ENCODE results near the gene CACNA1D. TPM values are rescaled to one million over a fixed set of nuclear protein-coding genes. Genes with fewer than 3 reads are reported as not detected.
"Not testable (repeated sequence)": the region's sequence is repeated elsewhere in the genome, so short reads cannot be mapped to it uniquely, and the experiment has no call there.

CACNA1D gene
- total RNA-seq, 1 donor from 2014 or later: not detected

- DNase-seq: no peak
Observed at GRCh38 chr3:53617893-53618523, 123.6 kb downstream of the CACNA1D start.

GRCh38 chr3:53618524-53618906 lies 124.1 kb downstream of the CACNA1D start:
- DNase-seq: no peak

GRCh38 chr3:53618936-53619335 lies 124.5 kb downstream of the CACNA1D start:
- DNase-seq: no peak

GRCh38 chr3:53624061-53624857 lies 129.8 kb downstream of the CACNA1D start:
- DNase-seq: no peak

- no peak for DNase-seq
Observed at GRCh38 chr3:53626876-53627275, 132.5 kb downstream of the CACNA1D start.

GRCh38 chr3:53628536-53629401 lies 134.4 kb downstream of the CACNA1D start:
- DNase-seq: no peak

- DNase-seq: no peak
Observed at GRCh38 chr3:53629402-53629723, 135.0 kb downstream of the CACNA1D start.

- no peak for DNase-seq
Observed at GRCh38 chr3:53630547-53630946, 136.1 kb downstream of the CACNA1D start.

- no peak for DNase-seq
Observed at GRCh38 chr3:53633197-53633787, 138.9 kb downstream of the CACNA1D start.

- DNase-seq: no peak
Observed at GRCh38 chr3:53635041-53635440, 140.6 kb downstream of the CACNA1D start.

GRCh38 chr3:53638806-53639205 lies 144.4 kb downstream of the CACNA1D start:
- not testable (repeated sequence) for DNase-seq

- no peak for DNase-seq
Observed at GRCh38 chr3:53641397-53641796, 147.0 kb downstream of the CACNA1D start.

GRCh38 chr3:53642211-53642610 lies 147.8 kb downstream of the CACNA1D start:
- no peak for DNase-seq

GRCh38 chr3:53643757-53644156 lies 149.3 kb downstream of the CACNA1D start:
- DNase-seq: no peak

- DNase-seq: no peak
Observed at GRCh38 chr3:53645754-53646153, 151.3 kb downstream of the CACNA1D start.

- no peak for DNase-seq
Observed at GRCh38 chr3:53646723-53647122, 152.3 kb downstream of the CACNA1D start.

- DNase-seq: no peak
Observed at GRCh38 chr3:53649816-53650215, 155.4 kb downstream of the CACNA1D start.

GRCh38 chr3:53650424-53650823 lies 156.0 kb downstream of the CACNA1D start:
- no peak for DNase-seq

GRCh38 chr3:53650928-53651661 lies 156.7 kb downstream of the CACNA1D start:
- DNase-seq: no peak

- DNase-seq: no peak
Observed at GRCh38 chr3:53651927-53652326, 157.5 kb downstream of the CACNA1D start.

- DNase-seq: no peak
Observed at GRCh38 chr3:53657651-53658050, 163.2 kb downstream of the CACNA1D start.

- no peak for DNase-seq
Observed at GRCh38 chr3:53658613-53659193, 164.3 kb downstream of the CACNA1D start.

Data from dermis blood vessel endothelial cell (primary cell).